ENCODE data around the gene RAB1A. TPM values are rescaled to one million over a fixed set of nuclear protein-coding genes. Genes with fewer than 3 reads are reported as not detected.
A peak's percentile ranks its signal among the peaks of the same experiment; 100 is the strongest.
"Not testable (repeated sequence)": the region's sequence is repeated elsewhere in the genome, so short reads cannot be mapped to it uniquely, and the experiment has no call there.

The RAB1A gene
- total RNA-seq (100 to 1,000 TPM; 135 to 165 TPM), polyA plus RNA-seq (100 to 1,000 TPM; 118 to 124 TPM)
- long read RNA-seq, donor 1, transcript RAB1A-203 (6 exons, 2,447 nt) = major isoform, 303 of 345 reads
- long read RNA-seq, donor 1, transcript RAB1A-201 (4 exons, 1,198 nt) = minor isoform, 5 of 345 reads
- long read RNA-seq, donor 1, partial matches to known transcripts = 10 of 345 reads
- long read RNA-seq, donor 1, other reads (novel, unspliced or antisense) = 25 of 345 reads
- long read RNA-seq, donor 2, transcript RAB1A-203 (6 exons, 2,447 nt) = major isoform, 74 of 98 reads
- long read RNA-seq, donor 2, partial matches to known transcripts = 2 of 98 reads
- long read RNA-seq, donor 2, other reads (novel, unspliced or antisense) = 21 of 98 reads

DNA sequence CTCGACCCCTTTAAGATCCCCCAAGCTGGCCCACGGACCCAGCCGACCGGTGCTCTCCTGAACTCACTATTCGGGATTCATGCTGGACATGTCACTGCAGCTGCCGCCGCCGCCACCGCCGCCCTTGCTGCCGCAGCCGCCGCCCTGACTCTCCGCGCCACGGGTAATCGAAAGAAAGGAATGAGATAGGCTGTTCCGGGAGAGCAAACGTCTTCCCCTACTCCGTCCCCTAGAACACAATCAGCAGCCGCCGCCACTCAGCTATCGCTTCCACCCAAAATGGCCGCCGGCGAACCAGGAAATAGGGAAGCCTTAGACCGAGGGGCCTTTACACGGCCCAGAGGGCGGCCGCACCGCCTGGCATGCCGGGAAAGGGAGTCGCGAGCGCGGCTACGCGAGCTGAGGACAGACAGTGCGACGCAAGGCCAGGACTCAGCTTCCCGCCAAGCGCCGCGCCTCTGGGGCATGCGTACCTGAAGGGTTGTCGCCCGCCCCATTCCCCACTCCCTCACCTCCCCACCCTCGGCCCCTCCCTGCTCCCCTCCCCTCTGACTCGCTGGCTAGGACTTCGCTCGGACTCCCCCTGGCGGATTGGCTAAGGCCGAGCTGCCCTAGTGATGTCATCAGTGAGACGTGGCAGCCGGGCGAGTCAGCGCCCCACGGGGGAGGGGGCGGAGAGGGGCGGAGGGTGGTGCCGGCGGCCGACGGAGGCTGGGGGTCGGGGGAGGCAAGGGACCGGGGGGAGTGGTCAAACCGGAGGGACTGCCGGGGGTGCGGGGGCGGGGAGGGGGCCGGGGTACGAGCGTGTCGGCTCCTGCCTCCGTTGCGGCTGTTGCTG, at the start of gene RAB1A:
TSS of gene RAB1A (minus strand) at position 281 of the 838 bp plus-strand sequence. CDS start at position 90, 191 bp downstream.
- intact Hi-C loops (cut with DNase I) = loop anchor here in 1 of 2 donors (5.0 to 10.0 kb wide), 3 partner anchors 55 to 97 kb away; partner anchors contain the start of gene ACTR2
- Histone ChIP-seq H3K36me3 (ENCODE audit: control insufficient read depth in 1 of 2, insufficient read depth in 2 of 2, low read length in 1 of 2) (no peaks in the 10 kb centered on the region), H3K27ac (ENCODE audit: low read depth in 1 of 2, low read length in 2 of 2) (peak within 1 kb of the TSS; percentile 88 to 95), H3K4me3 (ENCODE audit: low read length in 2 of 2) (peak within 1 kb of the TSS; percentile 75 to 96), H3K4me1 (ENCODE audit: control insufficient read depth in 1 of 2, insufficient read depth in 2 of 2, low read length in 2 of 2) (peaks cover 0 to 2% of the 10 kb centered on the region in 2 donors), H3K27me3 (ENCODE audit: control insufficient read depth in 1 of 2, insufficient read depth in 2 of 2, low read length in 1 of 2) (no peaks in the 10 kb centered on the region), H3K9me3 (ENCODE audit: control insufficient read depth, low read length) (no peaks in the 10 kb centered on the region)
- peak; percentile 100 for DNase-seq
- 1% methylated on average over 70 to 76 of the region's 76 CpGs for WGBS, 2 donors
- ATAC-seq (ENCODE audit: low FRiP score) = peak; percentile 99

DNA sequence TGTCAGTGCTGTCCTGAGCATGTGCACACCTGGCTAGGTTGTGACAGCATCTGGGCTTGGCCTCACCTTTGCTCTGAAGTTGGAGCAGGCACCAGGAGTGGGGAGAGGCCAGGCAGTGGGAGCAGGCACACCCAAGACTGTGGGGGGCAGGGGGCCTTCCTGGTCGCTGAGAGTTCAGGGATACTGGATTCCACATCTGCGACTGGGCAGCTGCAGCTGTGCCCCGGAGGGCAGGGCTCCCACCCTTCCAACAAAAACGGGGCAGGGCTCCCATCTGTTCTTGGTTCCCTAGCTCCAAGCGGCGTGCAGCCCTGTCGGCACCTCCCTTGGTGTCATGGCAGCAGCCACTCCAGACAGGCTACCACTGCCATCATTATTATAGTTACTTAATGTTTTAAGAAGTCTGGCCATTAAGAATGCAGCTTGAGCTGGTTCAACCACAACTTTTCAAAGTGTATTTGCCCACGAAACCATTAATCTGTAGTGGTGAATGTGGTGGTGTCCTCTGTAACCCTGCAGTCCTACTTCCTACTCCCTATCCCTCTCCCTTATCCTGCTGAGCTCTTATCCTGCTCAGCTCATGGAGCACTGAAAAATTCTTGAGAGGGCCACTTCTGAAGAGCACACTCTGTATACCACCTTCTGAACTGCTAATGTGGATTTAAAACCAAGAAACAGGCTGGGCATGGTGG, 48.0 kb upstream of the RAB1A start:
- intact Hi-C loops (cut with DNase I) = no loop called here
- ATAC-seq (ENCODE audit: low FRiP score) (peak; percentile 36), DNase-seq (no peak)
- Histone ChIP-seq H3K27me3 (ENCODE audit: control insufficient read depth in 1 of 2, insufficient read depth in 2 of 2, low read length in 1 of 2) (no peaks in the 10 kb centered on the region), H3K27ac (ENCODE audit: low read depth in 1 of 2, low read length in 2 of 2) (no peak overlapping the region), H3K4me1 (ENCODE audit: control insufficient read depth in 1 of 2, insufficient read depth in 2 of 2, low read length in 2 of 2) (no peaks in the 10 kb centered on the region), H3K4me3 (ENCODE audit: low read length in 2 of 2) (no peak overlapping the region), H3K36me3 (ENCODE audit: control insufficient read depth in 1 of 2, insufficient read depth in 2 of 2, low read length in 1 of 2) (no peaks in the 10 kb centered on the region), H3K9me3 (ENCODE audit: control insufficient read depth, low read length) (no peaks in the 10 kb centered on the region)
- 74 to 82% methylated on average over 8 of the region's 8 CpGs for WGBS, 2 donors

- Histone ChIP-seq H3K27ac (ENCODE audit: low read depth in 1 of 2, low read length in 2 of 2) (no peak overlapping the region), H3K4me3 (ENCODE audit: low read length in 2 of 2) (no peak overlapping the region), H3K36me3 (ENCODE audit: control insufficient read depth in 1 of 2, insufficient read depth in 2 of 2, low read length in 1 of 2) (no peaks in the 10 kb centered on the region), H3K27me3 (ENCODE audit: control insufficient read depth in 1 of 2, insufficient read depth in 2 of 2, low read length in 1 of 2) (no peaks in the 10 kb centered on the region), H3K9me3 (ENCODE audit: control insufficient read depth, low read length) (no peaks in the 10 kb centered on the region), H3K4me1 (ENCODE audit: control insufficient read depth in 1 of 2, insufficient read depth in 2 of 2, low read length in 2 of 2) (no peaks in the 10 kb centered on the region)
- intact Hi-C loops (cut with DNase I) = no loop called here
- WGBS, 2 donors = 91 to 92% methylated on average over 23 of the region's 23 CpGs
- ATAC-seq (ENCODE audit: low FRiP score) (no peak), DNase-seq (no peak)
These were observed 46.1 kb upstream of the RAB1A start for GRCh38 chr2:65175894-65176530.

DNA sequence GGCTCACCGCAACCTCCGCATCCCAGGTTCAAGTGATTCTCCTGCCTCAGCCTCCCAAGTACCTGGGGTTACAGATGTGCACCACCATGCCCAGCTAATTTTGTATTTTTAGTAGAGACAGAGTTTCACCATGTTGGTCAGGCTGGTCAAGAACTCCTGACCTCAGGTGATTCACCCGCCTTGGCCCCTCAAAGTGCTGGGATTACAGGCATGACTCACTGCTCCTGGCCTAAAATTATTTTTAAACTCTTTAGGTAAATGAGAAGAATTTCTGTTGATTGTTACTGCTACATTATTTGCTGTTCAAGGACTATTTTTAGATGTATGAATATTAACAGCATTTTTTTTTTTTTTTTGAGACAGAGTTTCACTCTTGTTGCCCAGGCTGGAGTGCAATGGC, 44.1 kb upstream of the RAB1A start:
- H3K4me1 ChIP-seq (ENCODE audit: control insufficient read depth in 1 of 2, insufficient read depth in 2 of 2, low read length in 2 of 2); ATAC-seq (ENCODE audit: low FRiP score); DNase-seq; H3K9me3 ChIP-seq (ENCODE audit: control insufficient read depth, low read length); H3K36me3 ChIP-seq (ENCODE audit: control insufficient read depth in 1 of 2, insufficient read depth in 2 of 2, low read length in 1 of 2); intact Hi-C loops (cut with DNase I); H3K27ac ChIP-seq (ENCODE audit: low read depth in 1 of 2, low read length in 2 of 2); H3K4me3 ChIP-seq (ENCODE audit: low read length in 2 of 2); H3K27me3 ChIP-seq (ENCODE audit: control insufficient read depth in 1 of 2, insufficient read depth in 2 of 2, low read length in 1 of 2): not testable (repeated sequence)
- WGBS, 2 donors = 96 to 97% methylated on average over 3 of the region's 3 CpGs

DNA sequence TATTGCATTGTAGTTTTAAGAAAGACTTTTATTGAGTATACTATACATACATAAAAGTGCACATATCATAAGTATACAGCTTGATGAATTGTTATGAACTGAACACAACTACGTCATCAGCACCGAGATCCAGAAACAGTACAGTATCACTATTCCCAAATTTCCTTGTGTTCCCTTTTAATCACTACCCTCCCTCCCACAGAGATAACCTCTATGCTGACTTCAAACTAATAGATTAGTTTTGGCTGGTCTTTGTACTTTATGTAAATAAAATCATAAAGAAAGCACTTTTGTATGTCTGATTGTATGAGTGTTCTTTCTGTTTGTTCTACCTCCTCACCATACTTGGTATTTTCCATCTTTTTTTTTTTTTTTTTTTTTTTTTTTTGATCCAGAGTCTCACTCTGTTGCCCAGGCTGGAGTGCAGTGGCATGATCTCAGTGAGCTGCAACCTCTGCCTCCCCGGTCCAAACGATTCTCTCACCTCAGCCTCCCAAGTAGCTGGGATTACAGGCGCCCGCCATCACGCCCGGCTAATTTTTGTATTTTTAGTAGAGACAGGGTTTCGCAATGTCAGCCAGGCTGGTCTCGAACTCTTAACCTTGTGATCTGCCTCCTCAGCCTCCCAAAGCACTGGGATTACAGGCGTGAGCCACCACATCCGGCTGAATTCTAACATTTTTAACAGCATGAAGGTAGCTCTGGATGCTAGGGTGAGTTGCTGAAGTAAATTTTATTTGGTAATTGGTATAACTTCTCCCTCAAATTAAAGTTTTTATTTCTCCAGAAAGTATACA, 43.3 kb upstream of the RAB1A start:
- 92 to 94% methylated on average over 12 of the region's 12 CpGs for WGBS, 2 donors
- no peak for ATAC-seq (ENCODE audit: low FRiP score)
- no peaks in the 10 kb centered on the region for H3K9me3 ChIP-seq (ENCODE audit: control insufficient read depth, low read length)
- no peaks in the 10 kb centered on the region for H3K36me3 ChIP-seq (ENCODE audit: control insufficient read depth in 1 of 2, insufficient read depth in 2 of 2, low read length in 1 of 2)
- no peak overlapping the region for H3K27ac ChIP-seq (ENCODE audit: low read depth in 1 of 2, low read length in 2 of 2)
- H3K4me3 ChIP-seq (ENCODE audit: low read length in 2 of 2) = no peak overlapping the region
- no peaks in the 10 kb centered on the region for H3K4me1 ChIP-seq (ENCODE audit: control insufficient read depth in 1 of 2, insufficient read depth in 2 of 2, low read length in 2 of 2)
- DNase-seq = no peak
- intact Hi-C loops (cut with DNase I) = no loop called here
- no peaks in the 10 kb centered on the region for H3K27me3 ChIP-seq (ENCODE audit: control insufficient read depth in 1 of 2, insufficient read depth in 2 of 2, low read length in 1 of 2)

DNA sequence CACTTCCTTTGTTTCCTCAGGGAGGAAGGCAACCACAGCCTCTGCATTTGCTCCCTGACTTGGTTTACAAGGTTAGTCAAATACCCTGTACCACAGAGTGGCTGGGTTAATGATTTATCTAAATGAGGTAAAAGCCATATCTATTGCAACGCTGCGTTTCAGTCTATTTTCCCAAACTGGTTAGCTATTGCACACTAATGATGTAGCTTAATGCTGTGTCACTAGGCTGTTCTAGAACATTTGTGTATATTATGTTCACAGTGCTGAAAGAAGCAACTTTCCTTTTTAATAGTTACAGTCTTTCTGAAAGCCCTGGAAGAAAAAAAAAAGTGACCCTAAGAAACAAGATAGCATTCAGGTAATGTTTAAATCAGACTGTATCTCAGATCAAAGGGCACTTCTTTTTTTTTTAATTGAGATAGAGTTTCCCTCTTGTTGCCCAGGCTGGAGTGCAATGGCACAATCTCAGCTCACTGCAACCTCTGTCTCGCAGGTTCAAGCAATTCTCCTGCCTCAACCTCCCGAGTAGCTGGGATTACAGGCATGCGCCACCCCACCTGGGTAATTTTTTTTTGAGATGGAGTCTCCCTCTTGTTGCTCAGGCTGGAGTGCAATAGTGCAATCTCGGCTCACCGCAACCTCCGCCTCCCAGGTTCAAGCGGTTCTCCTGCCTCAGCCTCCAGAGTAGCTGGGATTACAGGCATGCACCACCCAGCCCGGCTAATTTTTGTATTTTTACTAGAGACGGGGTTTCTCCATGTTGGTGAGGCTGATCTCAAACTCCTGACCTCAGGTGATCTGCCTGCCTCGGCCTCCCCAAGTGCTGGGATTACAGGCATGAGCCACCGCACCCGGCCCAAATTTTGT, 40.9 kb upstream of the RAB1A start:
- not testable (repeated sequence) for H3K4me3 ChIP-seq (ENCODE audit: low read length in 2 of 2); DNase-seq

DNA sequence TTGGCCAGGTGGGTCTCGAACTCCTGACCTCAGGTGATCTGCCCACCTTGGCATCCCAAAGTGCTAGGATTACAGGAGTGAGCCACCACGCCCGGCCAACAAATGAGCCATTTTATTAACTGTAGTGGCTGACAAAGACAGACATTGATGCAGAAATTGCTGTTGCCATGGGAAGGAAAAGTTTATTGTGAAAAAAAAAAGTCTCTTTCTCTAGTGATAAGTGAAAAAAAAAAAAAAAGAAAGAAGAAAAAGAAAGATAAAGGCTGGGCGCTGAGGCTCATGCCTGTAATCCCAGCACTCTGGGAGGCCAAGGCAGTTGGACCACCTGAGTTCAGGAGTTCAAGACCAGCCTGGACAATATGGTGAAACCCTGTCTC, 39.8 kb upstream of the RAB1A start:
- Histone ChIP-seq H3K36me3 (ENCODE audit: control insufficient read depth in 1 of 2, insufficient read depth in 2 of 2, low read length in 1 of 2) (no peaks in the 10 kb centered on the region), H3K9me3 (ENCODE audit: control insufficient read depth, low read length) (no peaks in the 10 kb centered on the region), H3K4me1 (ENCODE audit: control insufficient read depth in 1 of 2, insufficient read depth in 2 of 2, low read length in 2 of 2) (no peaks in the 10 kb centered on the region), H3K27ac (ENCODE audit: low read depth in 1 of 2, low read length in 2 of 2) (no peak overlapping the region), H3K4me3 (ENCODE audit: low read length in 2 of 2) (no peak overlapping the region), H3K27me3 (ENCODE audit: control insufficient read depth in 1 of 2, insufficient read depth in 2 of 2, low read length in 1 of 2) (no peaks in the 10 kb centered on the region)
- DNase-seq (no peak), ATAC-seq (ENCODE audit: low FRiP score) (no peak)
- intact Hi-C loops (cut with DNase I) = no loop called here
- WGBS, 2 donors = 80 to 86% methylated on average over 4 of the region's 4 CpGs

More for the DNA sequence above, 40.9 kb upstream of the RAB1A start:
- H3K27ac ChIP-seq (ENCODE audit: low read depth in 1 of 2, low read length in 2 of 2); H3K36me3 ChIP-seq (ENCODE audit: control insufficient read depth in 1 of 2, insufficient read depth in 2 of 2, low read length in 1 of 2); intact Hi-C loops (cut with DNase I); ATAC-seq (ENCODE audit: low FRiP score); H3K9me3 ChIP-seq (ENCODE audit: control insufficient read depth, low read length); H3K4me1 ChIP-seq (ENCODE audit: control insufficient read depth in 1 of 2, insufficient read depth in 2 of 2, low read length in 2 of 2); H3K27me3 ChIP-seq (ENCODE audit: control insufficient read depth in 1 of 2, insufficient read depth in 2 of 2, low read length in 1 of 2): not testable (repeated sequence)
- 82 to 88% methylated on average over 14 of the region's 14 CpGs for WGBS, 2 donors
